Ishikawa (cell line): ENCODE measurements around the gene TMIGD1.

Experiments
- CEBPB ChIP-seq: IDR thresholded peaks from 2 replicates; pipeline ENCODE4 v1.6.1; 2012
- CREB1 ChIP-seq: IDR thresholded peaks from 2 replicates; pipeline ENCODE4 v1.6.1; 2012; ENCODE audit warnings: low read depth
- EGR1 ChIP-seq: IDR thresholded peaks from 2 replicates; pipeline ENCODE4 v1.6.1; 2012
- EP300 ChIP-seq: IDR thresholded peaks from 2 replicates; pipeline ENCODE4 v1.6.1; 2012; ENCODE audit warnings: borderline replicate concordance
- FOXM1 ChIP-seq: IDR thresholded peaks from 2 replicates; pipeline ENCODE4 v1.6.1; 2012; ENCODE audit warnings: low read depth, borderline replicate concordance
- MAX ChIP-seq: IDR thresholded peaks from 2 replicates; pipeline ENCODE4 v1.6.1; 2012
- NFIC ChIP-seq: IDR thresholded peaks from 2 replicates; pipeline ENCODE4 v1.6.1; 2012
- RAD21 ChIP-seq: IDR thresholded peaks from 2 replicates; pipeline ENCODE4 v1.6.1; 2012; ENCODE audit warnings: low read depth
- REST ChIP-seq: IDR thresholded peaks from 2 replicates; pipeline ENCODE4 v1.6.1; 2012; ENCODE audit warnings: low read depth, mild to moderate bottlenecking
- TAF1 ChIP-seq: IDR thresholded peaks from 2 replicates; pipeline ENCODE4 v1.6.1; 2012; ENCODE audit warnings: low read depth, mild to moderate bottlenecking
- TCF12 ChIP-seq: IDR thresholded peaks from 2 replicates; pipeline ENCODE4 v1.6.1; 2012; ENCODE audit warnings: low read depth
- TEAD4 ChIP-seq: IDR thresholded peaks from 2 replicates; pipeline ENCODE4 v1.6.1; 2012
- USF1 ChIP-seq: IDR thresholded peaks from 2 replicates; pipeline ENCODE4 v1.6.1; 2012
- YY1 ChIP-seq: IDR thresholded peaks from 2 replicates; pipeline ENCODE4 v1.6.1; 2012; ENCODE audit warnings: low read depth
- ZBTB7A ChIP-seq: IDR thresholded peaks from 2 replicates; pipeline ENCODE4 v1.6.1; 2012; ENCODE audit warnings: low read depth

TMIGD1 gene

GRCh38 chr17:30351735-30352134 is 17.9 kb upstream of the TMIGD1 start:
- no peak for TF ChIP-seq CEBPB
- TF ChIP-seq TCF12 = no peak
- no peak for TF ChIP-seq EGR1
- TF ChIP-seq CREB1 = no peak
- no peak for TF ChIP-seq TEAD4
- no peak for TF ChIP-seq REST

- no peak for TF ChIP-seq MAX
These were observed 15.4 kb upstream of the TMIGD1 start for GRCh38 chr17:30349252-30349651.

- TF ChIP-seq REST = no peak
- no peak for TF ChIP-seq TCF12
- TF ChIP-seq USF1 = no peak
- TF ChIP-seq TEAD4 = no peak
These were observed 13.6 kb upstream of the TMIGD1 start for GRCh38 chr17:30347488-30347887.

- no peak for TF ChIP-seq EGR1
- TF ChIP-seq REST = no peak
- no peak for TF ChIP-seq CEBPB
- no peak for TF ChIP-seq TEAD4
- TF ChIP-seq MAX = no peak
- no peak for TF ChIP-seq USF1
- no peak for TF ChIP-seq EP300
- TF ChIP-seq YY1 = no peak
- no peak for TF ChIP-seq TAF1
- TF ChIP-seq NFIC = no peak
- no peak for TF ChIP-seq ZBTB7A
- TF ChIP-seq TCF12 = no peak
These were observed 12.5 kb upstream of the TMIGD1 start for GRCh38 chr17:30346221-30346795.

DNA sequence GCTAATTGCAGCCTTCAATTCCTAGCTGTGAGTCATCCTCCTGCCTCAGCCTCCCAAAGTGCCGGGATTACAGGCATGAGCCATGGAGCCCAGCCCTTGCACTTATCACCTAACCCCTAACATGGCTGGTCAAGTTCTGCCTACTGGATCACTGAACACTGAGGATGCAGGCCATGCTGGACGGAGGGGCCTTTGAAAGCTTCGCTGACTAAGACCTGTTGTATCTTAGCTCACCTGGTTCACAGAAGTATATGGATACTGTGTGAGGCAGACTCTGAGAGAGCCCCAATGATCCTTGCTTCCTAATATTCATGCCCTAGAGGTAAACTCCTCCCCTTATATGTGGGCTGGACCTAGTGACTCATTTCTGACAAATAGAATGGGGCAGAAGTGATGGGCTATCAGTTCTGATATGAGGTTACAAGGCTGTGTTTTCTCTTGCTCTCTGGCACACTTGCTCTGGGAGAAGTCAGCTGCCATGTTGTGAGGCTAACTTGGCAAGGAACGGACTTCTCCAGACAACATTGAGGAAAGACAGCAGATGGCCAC is 11.7 kb upstream of the TMIGD1 start:
- TF ChIP-seq NFIC (no peak), FOXM1 (no peak), RAD21 (no peak), TEAD4 (no peak), YY1 (no peak), REST (no peak), CEBPB (no peak), EGR1 (no peak), ZBTB7A (no peak), EP300 (no peak), MAX (no peak), TCF12 (no peak), TAF1 (no peak), CREB1 (no peak), USF1 (no peak)
